Stimulated activated naive CD8-positive, alpha-beta T cell treated with anti-CD3 and anti-CD28 coated beads, Interleukin-15, amount 100 ng/mL, for 72 hours (primary cell): ENCODE data around the gene SLA2.
"Not testable (repeated sequence)": the region's sequence is repeated elsewhere in the genome, so short reads cannot be mapped to it uniquely, and the experiment has no call there.

Experiments used
- ATAC-seq: fragments of 150-1000 bp; cut with Tn5 transposase; 2 replicates; pipeline ENCODE4 v1.10.0; 2021; ENCODE audit warnings: mild to moderate bottlenecking, moderate library complexity
- DNase-seq, 2 donors: peaks; one replicate each; pipeline ENCODE4 v3.0.0; 2021 to 2022
- H3K27ac Mint-ChIP-seq, 2 donors: one replicate each; pipeline ENCODE4 v1.8.0; 2022; ENCODE audit warnings: mild to moderate bottlenecking in 2 of 2, mixed read lengths in 2 of 2, moderate library complexity in 2 of 2
- H3K27me3 Mint-ChIP-seq: one replicate; pipeline ENCODE4 v1.8.0; 2022; ENCODE audit warnings: mixed read lengths
- H3K4me1 Mint-ChIP-seq: one replicate; pipeline ENCODE4 v1.8.0; 2022; ENCODE audit warnings: mild to moderate bottlenecking, mixed read lengths
- H3K4me3 Mint-ChIP-seq, 2 donors: one replicate each; pipeline ENCODE4 v1.8.0; 2022; ENCODE audit warnings: mild to moderate bottlenecking in 2 of 2, mixed read lengths in 2 of 2, moderate library complexity in 1 of 2
- H3K9me3 Mint-ChIP-seq, 2 donors: one replicate each; pipeline ENCODE4 v1.8.0; 2022; ENCODE audit warnings: mixed read lengths in 2 of 2

Gene SLA2

DNA sequence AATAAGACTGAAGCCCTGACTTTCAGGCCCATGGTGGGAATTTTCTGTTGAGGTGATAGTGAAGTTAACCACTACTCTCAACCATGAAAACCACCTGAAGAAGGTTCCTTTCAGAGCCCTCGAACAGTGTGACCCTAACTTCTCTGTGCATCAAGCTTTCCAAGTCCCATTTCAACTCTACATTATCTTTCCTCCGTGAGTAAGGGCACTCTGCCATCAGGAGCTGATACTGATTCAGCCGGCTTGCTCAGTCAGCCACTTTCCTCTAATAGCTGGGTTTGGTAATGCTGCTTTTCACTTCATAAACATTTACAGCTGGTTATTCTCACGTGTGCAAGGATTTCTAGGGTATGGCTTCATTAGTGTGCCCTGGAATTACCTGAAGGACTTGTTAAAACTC, 10.7 kb upstream of the SLA2 start:
- peaks cover 23% of the 10 kb centered on the region for H3K4me1 Mint-ChIP-seq
- DNase-seq (no peak), ATAC-seq (no peak)
- no peak overlapping the region for H3K4me3 Mint-ChIP-seq
- no peaks in the 10 kb centered on the region for H3K27me3 Mint-ChIP-seq
- no peaks in the 10 kb centered on the region for H3K9me3 Mint-ChIP-seq
- no peak overlapping the region for H3K27ac Mint-ChIP-seq

DNA sequence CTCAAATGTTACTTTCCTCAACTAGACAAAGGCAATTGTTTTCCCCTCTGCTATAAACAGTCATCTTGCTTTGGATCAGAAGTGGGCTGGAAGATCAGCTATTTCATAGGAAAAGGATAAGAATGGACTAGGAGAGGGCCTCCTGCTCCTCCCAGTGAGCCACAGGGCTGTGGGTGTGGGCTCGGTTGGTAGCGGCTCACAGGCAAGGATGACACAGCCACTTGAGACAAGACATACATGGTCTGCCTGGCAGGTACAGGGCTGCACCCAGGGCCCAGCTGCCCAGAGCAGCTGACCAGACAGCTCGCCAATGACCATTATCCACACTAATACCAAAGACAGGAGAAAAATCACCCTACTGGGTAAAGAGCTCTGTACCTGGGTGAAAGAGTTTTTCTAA, 9.0 kb upstream of the SLA2 start:
- no peak for DNase-seq
- H3K27me3 Mint-ChIP-seq, result no peaks in the 10 kb centered on the region
- H3K27ac Mint-ChIP-seq, result no peak overlapping the region
- H3K4me1 Mint-ChIP-seq, result peaks cover 23% of the 10 kb centered on the region
- H3K9me3 Mint-ChIP-seq, result no peaks in the 10 kb centered on the region
- H3K4me3 Mint-ChIP-seq, result no peak overlapping the region
- ATAC-seq, result no peak

DNA sequence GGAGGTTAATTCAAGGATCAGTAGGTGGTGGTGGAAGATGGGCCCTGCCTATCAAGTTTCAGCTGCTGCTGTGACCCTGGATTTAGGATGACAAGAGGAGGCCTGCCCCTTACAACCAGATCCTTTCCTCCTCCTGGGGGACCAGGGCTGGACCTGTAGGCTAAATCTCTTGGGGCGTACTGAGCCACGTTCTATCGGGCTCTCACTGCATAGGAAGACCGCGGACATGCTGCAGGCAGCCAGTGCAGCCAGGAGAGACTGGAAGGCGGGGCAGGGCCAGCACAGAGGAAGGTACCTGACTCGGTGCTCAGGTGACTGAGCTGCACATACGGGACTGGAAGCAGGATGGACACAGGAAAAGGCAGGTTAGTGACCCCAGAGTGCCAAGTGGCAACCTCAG, 8.5 kb upstream of the SLA2 start:
- ATAC-seq (no peak), DNase-seq (no peak)
- no peaks in the 10 kb centered on the region for H3K27me3 Mint-ChIP-seq
- no peaks in the 10 kb centered on the region for H3K9me3 Mint-ChIP-seq
- H3K4me1 Mint-ChIP-seq, result peaks cover 23% of the 10 kb centered on the region
- no peak overlapping the region for H3K4me3 Mint-ChIP-seq
- no peak overlapping the region for H3K27ac Mint-ChIP-seq

DNA sequence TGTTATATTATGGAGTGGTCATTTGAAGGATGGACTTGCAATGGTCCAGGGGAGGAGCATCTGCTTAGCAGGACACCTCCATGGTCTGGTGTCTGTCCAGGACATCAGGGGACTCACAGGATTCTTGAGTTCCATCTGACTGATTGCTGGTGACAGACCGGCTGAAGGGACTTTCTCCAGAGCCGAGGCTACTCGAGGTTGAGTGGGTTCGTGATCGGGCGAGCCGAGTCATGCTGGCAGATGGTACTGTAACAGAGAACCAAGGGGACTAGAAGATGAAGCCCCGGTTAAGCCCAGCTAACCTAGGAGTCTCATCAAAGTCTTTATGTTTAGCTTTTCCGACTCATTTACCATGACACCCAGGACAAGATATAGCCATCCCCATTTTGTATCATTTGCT, 7.5 kb upstream of the SLA2 start:
- no peaks in the 10 kb centered on the region for H3K27me3 Mint-ChIP-seq
- H3K27ac Mint-ChIP-seq, result no peak overlapping the region
- H3K4me1 Mint-ChIP-seq, result peaks cover 16% of the 10 kb centered on the region
- H3K4me3 Mint-ChIP-seq, result no peak overlapping the region
- no peak for ATAC-seq
- H3K9me3 Mint-ChIP-seq, result no peaks in the 10 kb centered on the region
- no peak for DNase-seq

DNA sequence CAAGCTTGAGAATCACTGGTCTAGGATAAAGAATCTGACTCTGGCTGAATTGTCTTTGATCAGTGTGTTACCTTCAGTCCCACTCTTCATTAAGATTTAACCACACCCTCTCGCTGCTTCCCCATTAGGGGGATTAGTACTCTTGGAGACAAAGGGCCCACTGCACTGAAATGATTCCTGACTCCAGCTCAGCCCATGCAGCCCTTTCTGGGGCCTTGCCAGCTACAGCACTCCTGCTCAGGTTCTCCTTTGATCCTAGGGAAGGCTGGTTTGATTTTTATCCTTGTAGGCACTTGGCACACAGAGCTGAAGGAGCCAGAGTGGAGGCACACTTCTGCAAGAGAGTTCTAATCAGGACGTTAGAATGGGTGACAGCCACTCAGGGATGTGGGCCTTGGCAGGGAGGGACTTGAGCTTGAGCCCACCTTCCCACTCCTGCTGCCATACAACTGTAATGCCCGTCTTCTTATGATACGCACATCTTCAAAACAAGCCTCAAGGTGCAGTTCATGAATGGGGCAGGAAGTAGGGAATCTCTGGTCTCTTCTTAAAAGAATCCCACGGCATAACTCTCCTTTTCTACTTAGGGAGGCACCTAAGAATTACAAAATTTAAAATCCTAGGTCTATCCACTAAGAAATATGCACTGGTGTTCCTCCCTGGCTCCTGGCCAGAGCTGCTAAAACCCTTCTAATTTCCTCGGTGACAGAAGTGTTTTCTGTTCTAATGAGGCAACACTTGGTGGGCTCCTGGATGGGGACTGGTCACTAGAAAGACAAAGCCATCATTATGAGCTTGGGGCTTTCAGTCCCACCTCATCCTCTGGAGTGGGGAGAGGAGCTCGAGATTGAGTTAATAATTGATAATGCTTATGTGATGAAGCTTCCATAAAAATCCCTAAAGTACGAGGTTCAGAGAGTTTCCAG, 1.5 kb upstream of the SLA2 start:
- H3K4me1 Mint-ChIP-seq, result peaks cover 50% of the 10 kb centered on the region
- H3K27ac Mint-ChIP-seq, result peak overlapping the region in 1 of 2 donors; percentile 3
- ATAC-seq, result no peak
- no peak for DNase-seq
- H3K4me3 Mint-ChIP-seq, result peak overlapping the region; percentile 16 to 38
- no peaks in the 10 kb centered on the region for H3K27me3 Mint-ChIP-seq
- H3K9me3 Mint-ChIP-seq, result no peaks in the 10 kb centered on the region

DNA sequence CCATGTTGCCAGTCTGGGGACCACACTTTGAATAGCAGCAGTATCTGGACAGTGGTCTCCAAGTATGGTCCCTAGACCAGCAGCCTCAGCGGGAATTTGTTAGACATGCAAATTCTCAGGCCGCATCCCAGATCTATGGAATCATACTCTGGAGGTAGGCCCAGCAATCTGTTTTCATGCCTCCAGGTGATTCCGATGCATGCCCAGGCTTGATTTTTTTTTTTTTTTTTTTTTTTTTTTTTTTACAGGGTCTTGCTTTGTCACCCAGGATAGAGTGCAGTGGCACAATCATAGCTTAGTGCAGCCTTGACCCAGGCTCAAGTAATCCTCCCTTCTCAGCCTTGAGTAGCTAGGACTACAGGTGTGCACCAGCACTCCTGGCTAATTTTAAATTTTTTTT, 682 bp upstream of the SLA2 start:
- ATAC-seq, result no peak
- H3K27ac Mint-ChIP-seq, result no peak overlapping the region
- H3K4me3 Mint-ChIP-seq, result peak overlapping the region; percentile 97 to 98
- H3K27me3 Mint-ChIP-seq, result no peaks in the 10 kb centered on the region
- H3K9me3 Mint-ChIP-seq, result no peaks in the 10 kb centered on the region
- H3K4me1 Mint-ChIP-seq, result peaks cover 58% of the 10 kb centered on the region
- DNase-seq, result no peak

DNA sequence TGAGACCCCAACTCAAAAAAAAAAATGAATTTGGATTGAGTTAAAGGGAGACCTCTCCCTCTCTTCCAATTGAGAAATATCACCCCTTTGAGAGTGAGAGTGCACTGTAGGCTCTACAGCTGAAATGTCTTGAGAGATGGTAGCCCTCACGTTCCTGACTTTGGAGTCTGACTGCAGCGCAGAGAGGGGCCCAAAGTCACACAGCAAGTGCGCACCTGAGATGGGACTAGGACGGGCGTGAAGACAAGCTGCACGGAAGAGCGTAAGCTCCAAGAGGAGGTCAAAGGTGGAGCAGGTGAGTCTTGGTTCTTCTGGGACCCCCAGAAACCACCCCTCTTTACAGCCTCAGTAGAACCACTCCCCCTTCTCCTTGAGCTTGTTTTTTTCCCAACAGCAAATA, 643 bp downstream of the SLA2 start:
- Mint-ChIP-seq H3K4me1 (peaks cover 64% of the 10 kb centered on the region), H3K27ac (peak overlapping the region; percentile 97 to 98), H3K27me3 (no peaks in the 10 kb centered on the region), H3K4me3 (peak overlapping the region; percentile 97 to 98), H3K9me3 (no peaks in the 10 kb centered on the region)
- DNase-seq (no peak), ATAC-seq (peak; percentile 10)

DNA sequence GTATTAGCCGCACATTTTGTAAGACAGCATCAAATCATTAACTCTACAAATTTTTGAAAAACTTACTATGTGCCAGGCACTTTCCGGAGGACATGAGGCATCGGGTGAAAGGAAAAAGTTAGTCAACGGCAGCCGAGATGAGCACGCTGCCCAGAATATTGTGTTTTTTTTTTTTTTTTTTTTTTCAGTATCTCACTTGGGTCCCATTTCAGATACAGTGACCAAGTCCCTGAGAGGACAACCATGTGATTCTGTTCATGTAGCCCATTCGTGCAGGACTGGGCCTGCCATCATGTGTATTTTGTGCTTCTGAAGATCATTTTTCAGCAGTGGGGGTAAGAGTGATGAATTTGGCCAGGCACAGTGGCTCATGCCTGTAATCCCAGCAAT, 1.3 kb downstream of the SLA2 start:
- peak; percentile 72 for ATAC-seq
- peaks cover 64% of the 10 kb centered on the region for H3K4me1 Mint-ChIP-seq
- peak overlapping the region; percentile 97 for H3K27ac Mint-ChIP-seq
- peak in 1 of 2 donors; percentile 68 for DNase-seq
- H3K4me3 Mint-ChIP-seq, result peak overlapping the region; percentile 97 to 98
- H3K27me3 Mint-ChIP-seq, result no peaks in the 10 kb centered on the region
- H3K9me3 Mint-ChIP-seq, result no peaks in the 10 kb centered on the region

GRCh38 chr20:36644032-36644705, 1.8 kb downstream of the SLA2 start:
- H3K27ac Mint-ChIP-seq, result peak overlapping the region; percentile 97

DNA sequence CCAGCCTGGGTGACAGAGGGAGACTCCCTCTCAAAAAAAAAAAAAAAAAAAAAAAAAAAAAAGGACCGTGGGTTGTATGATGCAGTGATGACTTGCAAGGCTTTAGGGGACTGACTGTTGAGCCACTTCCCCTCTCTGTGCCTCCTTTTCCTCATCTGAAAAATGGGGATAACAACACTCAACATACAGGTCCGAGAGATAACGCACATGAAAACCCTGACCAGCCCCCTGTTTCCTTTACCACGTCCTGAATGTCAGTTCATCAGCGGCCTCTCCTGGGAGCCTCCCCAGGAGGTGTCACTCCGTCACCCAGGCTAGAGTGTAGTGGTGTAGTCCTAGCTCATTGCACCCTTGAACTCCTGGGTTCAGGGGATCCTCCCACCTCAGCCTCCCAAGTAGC, 3.9 kb downstream of the SLA2 start:
- Mint-ChIP-seq H3K27me3 (no peaks in the 10 kb centered on the region), H3K9me3 (no peaks in the 10 kb centered on the region), H3K27ac (peak overlapping the region; percentile 74 to 85), H3K4me1 (peaks cover 58% of the 10 kb centered on the region), H3K4me3 (peak overlapping the region; percentile 97 to 98)
- DNase-seq (no peak), ATAC-seq (no peak)

More at GRCh38 chr20:36644032-36644705, 1.8 kb downstream of the SLA2 start:
- Mint-ChIP-seq H3K27me3 (no peaks in the 10 kb centered on the region), H3K4me3 (peak overlapping the region; percentile 97 to 98), H3K9me3 (no peaks in the 10 kb centered on the region), H3K4me1 (peaks cover 64% of the 10 kb centered on the region)
- DNase-seq (peak; percentile 61 to 78), ATAC-seq (peak; percentile 90)

GRCh38 chr20:36641506-36641843, 4.5 kb downstream of the SLA2 start:
- Mint-ChIP-seq H3K27ac (peak overlapping the region; percentile 59 to 65), H3K4me3 (no peak overlapping the region), H3K27me3 (no peaks in the 10 kb centered on the region), H3K4me1 (peaks cover 53% of the 10 kb centered on the region), H3K9me3 (no peaks in the 10 kb centered on the region)
- DNase-seq (no peak), ATAC-seq (no peak)

GRCh38 chr20:36638876-36639400, 7.1 kb downstream of the SLA2 start:
- not testable (repeated sequence) for DNase-seq, H3K27me3 Mint-ChIP-seq, H3K27ac Mint-ChIP-seq, H3K4me3 Mint-ChIP-seq, H3K9me3 Mint-ChIP-seq, ATAC-seq
- H3K4me1 Mint-ChIP-seq, result peaks cover 32% of the 10 kb centered on the region

DNA sequence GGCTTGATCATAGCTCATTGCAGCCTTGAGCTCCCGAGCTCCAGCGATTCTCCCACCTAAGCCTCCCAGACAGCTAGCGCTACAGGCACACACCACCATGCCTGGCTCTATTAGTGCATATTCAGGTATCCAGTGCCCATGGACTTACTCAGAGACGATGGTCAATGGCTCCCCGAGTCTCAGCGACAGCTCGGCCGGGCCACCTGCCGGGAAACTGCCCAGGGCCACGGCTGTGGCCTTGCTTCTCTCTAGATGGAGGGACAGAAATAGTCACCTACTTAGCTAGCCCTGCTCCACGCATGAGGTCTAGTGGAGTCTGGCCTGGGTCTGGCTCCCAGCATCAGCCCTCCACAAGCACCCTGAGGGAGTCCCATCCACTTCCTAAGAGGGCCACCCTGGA, 11.7 kb downstream of the SLA2 start:
- Mint-ChIP-seq H3K27ac (peak overlapping the region in 1 of 2 donors; percentile 85), H3K27me3 (no peaks in the 10 kb centered on the region), H3K4me3 (no peak overlapping the region), H3K9me3 (no peaks in the 10 kb centered on the region), H3K4me1 (peaks cover 40% of the 10 kb centered on the region)
- DNase-seq (no peak), ATAC-seq (no peak)

DNA sequence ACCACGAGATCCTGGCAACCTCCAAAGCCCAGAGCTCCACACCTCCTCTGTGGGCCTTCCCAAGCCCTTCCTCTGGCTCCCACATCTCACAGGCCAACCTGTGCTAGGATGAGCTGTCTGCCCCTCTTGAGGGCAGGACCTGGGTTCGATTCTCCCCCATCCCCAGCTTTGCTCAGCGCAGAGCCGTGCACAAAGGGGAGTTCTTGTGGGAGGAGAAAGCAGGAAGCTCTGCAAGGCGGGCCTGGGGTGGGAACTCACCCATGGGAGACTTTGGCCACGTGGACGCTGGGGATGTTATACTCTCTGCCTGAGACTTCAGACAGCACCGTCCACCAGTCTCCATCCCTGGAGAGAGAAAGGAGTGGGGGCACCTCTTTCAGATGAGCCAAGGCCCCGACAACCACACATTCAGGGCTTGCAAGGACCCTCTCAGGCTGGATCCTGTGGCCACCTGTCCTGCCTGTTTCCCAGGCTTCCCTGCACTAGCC, 12.7 kb downstream of the SLA2 start:
- Mint-ChIP-seq H3K27ac (peak overlapping the region; percentile 67 to 93), H3K4me1 (peaks cover 47% of the 10 kb centered on the region), H3K4me3 (no peak overlapping the region), H3K9me3 (no peaks in the 10 kb centered on the region), H3K27me3 (no peaks in the 10 kb centered on the region)
- DNase-seq (no peak), ATAC-seq (no peak)

GRCh38 chr20:36632487-36633284, 13.3 kb downstream of the SLA2 start:
- ATAC-seq (no peak), DNase-seq (no peak)
- H3K27me3 Mint-ChIP-seq, result no peaks in the 10 kb centered on the region
- no peak overlapping the region for H3K4me3 Mint-ChIP-seq
- H3K4me1 Mint-ChIP-seq, result peaks cover 47% of the 10 kb centered on the region
- no peaks in the 10 kb centered on the region for H3K9me3 Mint-ChIP-seq
- peak overlapping the region; percentile 92 to 93 for H3K27ac Mint-ChIP-seq
